ENCODE results near the gene NFKBIE.

- TF ChIP-seq ELF1 (IDR thresholded peaks at IDR 0.05; ENCODE audit: borderline replicate concordance, low read depth) (no peak), POLR2A (IDR thresholded peaks at IDR 0.05; ENCODE audit: borderline replicate concordance, extremely low read depth, insufficient read depth, insufficient read length) (no peak), CEBPB (IDR thresholded peaks at IDR 0.05; ENCODE audit: low read depth) (no peak), POLR2AphosphoS5 (IDR thresholded peaks at IDR 0.05; ENCODE audit: low read depth, low read length) (no peak), CTCF (IDR thresholded peaks at IDR 0.05 in 2 of 3, conservative IDR thresholded peaks at IDR 0.05 in 1 of 3; ENCODE audit: borderline replicate concordance in 1 of 3, insufficient read depth in 1 of 3, low read depth in 2 of 3, low read length in 2 of 3) (no peak), EZH2phosphoT487 (IDR thresholded peaks at IDR 0.05; ENCODE audit: borderline replicate concordance) (no peak), CBX3 (IDR thresholded peaks at IDR 0.05; ENCODE audit: low read depth) (no peak)
- TF ChIP-seq, protein P1, sequence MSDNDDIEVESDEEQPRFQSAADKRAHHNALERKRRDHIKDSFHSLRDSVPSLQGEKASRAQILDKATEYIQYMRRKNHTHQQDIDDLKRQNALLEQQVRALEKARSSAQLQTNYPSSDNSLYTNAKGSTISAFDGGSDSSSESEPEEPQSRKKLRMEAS (IDR thresholded peaks at IDR 0.05): no peak
- TF ChIP-seq, protein P2, sequence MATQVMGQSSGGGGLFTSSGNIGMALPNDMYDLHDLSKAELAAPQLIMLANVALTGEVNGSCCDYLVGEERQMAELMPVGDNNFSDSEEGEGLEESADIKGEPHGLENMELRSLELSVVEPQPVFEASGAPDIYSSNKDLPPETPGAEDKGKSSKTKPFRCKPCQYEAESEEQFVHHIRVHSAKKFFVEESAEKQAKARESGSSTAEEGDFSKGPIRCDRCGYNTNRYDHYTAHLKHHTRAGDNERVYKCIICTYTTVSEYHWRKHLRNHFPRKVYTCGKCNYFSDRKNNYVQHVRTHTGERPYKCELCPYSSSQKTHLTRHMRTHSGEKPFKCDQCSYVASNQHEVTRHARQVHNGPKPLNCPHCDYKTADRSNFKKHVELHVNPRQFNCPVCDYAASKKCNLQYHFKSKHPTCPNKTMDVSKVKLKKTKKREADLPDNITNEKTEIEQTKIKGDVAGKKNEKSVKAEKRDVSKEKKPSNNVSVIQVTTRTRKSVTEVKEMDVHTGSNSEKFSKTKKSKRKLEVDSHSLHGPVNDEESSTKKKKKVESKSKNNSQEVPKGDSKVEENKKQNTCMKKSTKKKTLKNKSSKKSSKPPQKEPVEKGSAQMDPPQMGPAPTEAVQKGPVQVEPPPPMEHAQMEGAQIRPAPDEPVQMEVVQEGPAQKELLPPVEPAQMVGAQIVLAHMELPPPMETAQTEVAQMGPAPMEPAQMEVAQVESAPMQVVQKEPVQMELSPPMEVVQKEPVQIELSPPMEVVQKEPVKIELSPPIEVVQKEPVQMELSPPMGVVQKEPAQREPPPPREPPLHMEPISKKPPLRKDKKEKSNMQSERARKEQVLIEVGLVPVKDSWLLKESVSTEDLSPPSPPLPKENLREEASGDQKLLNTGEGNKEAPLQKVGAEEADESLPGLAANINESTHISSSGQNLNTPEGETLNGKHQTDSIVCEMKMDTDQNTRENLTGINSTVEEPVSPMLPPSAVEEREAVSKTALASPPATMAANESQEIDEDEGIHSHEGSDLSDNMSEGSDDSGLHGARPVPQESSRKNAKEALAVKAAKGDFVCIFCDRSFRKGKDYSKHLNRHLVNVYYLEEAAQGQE (IDR thresholded peaks at IDR 0.05; ENCODE audit: low read depth): no peak
Measured at GRCh38 chr6:44302856-44303255, 37.5 kb upstream of the NFKBIE start.

Data from HCT116 (cell line).